ENCODE results near the gene SSH2. TPM values are rescaled to one million over a fixed set of nuclear protein-coding genes. Genes with fewer than 3 reads are reported as not detected.

Gene SSH2
- total and polyA plus RNA-seq, 2 experiments from 2014 or later = 32.4 to 43.2 TPM

DNA sequence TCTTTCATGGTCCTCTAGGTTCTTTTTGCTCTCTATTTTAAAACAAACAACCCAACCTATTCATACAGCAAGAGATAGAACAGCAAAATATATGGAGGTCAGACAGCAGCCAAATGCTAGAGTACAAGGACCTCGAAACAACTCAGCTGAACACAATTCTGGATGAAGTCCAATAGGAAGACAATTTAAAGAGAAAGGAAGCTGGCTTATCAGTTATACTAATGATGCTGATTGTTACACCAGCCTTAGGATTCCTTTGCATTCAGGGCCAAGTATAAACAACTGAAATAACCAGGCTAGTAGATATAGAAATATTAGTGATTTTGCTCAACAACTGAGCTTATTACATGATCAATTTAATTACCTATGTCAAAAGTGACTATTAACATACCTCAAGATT is 2.5 kb downstream of the SSH2 start:
- peaks cover 35% of the 10 kb centered on the region for H3K4me1 ChIP-seq (ENCODE audit: low read depth)
- peak overlapping the region; percentile 64 for H3K4me3 ChIP-seq
- no peak overlapping the region for H3K27ac ChIP-seq
- no peaks in the 10 kb centered on the region for H3K9me3 ChIP-seq (ENCODE audit: low read depth)
- no peaks in the 10 kb centered on the region for H3K27me3 ChIP-seq
- H3K36me3 ChIP-seq = no peaks in the 10 kb centered on the region
- peak in 1 of 2 donors; percentile 47 for DNase-seq (ENCODE audit: low read depth in 1 of 2, low spot score in 1 of 2)
- TF ChIP-seq, protein P1, sequence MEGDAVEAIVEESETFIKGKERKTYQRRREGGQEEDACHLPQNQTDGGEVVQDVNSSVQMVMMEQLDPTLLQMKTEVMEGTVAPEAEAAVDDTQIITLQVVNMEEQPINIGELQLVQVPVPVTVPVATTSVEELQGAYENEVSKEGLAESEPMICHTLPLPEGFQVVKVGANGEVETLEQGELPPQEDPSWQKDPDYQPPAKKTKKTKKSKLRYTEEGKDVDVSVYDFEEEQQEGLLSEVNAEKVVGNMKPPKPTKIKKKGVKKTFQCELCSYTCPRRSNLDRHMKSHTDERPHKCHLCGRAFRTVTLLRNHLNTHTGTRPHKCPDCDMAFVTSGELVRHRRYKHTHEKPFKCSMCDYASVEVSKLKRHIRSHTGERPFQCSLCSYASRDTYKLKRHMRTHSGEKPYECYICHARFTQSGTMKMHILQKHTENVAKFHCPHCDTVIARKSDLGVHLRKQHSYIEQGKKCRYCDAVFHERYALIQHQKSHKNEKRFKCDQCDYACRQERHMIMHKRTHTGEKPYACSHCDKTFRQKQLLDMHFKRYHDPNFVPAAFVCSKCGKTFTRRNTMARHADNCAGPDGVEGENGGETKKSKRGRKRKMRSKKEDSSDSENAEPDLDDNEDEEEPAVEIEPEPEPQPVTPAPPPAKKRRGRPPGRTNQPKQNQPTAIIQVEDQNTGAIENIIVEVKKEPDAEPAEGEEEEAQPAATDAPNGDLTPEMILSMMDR (IDR thresholded peaks at IDR 0.05; ENCODE audit: low read depth, low read length) = no peak

DNA sequence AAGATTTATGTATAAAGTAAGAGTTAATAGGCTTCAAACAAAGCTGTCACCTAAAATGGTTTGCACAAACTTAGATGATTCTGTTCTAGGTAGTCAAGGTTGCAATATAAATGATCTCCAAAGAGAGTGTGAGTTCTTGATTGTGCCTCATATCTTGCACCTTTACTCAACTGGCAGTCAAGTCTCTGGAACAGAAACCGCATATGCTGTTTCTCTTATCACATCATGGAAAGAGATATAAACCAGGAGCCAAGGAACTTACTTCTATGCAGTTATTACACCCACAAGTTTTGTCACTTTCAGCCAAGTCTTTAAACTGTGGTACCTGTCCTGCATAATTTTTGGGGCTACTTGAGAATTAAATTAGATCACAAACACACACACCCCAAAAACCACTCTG is 5.2 kb downstream of the SSH2 start:
- Histone ChIP-seq H3K4me3 (no peak overlapping the region), H3K9me3 (ENCODE audit: low read depth) (no peaks in the 10 kb centered on the region), H3K4me1 (ENCODE audit: low read depth) (peaks cover 29% of the 10 kb centered on the region), H3K27me3 (no peaks in the 10 kb centered on the region), H3K36me3 (peaks cover 4% of the 10 kb centered on the region), H3K27ac (no peak overlapping the region)
- no peak for DNase-seq (ENCODE audit: low read depth in 1 of 2, low spot score in 1 of 2)
- TF ChIP-seq, protein P1 (IDR thresholded peaks at IDR 0.05; ENCODE audit: low read depth, low read length) = no peak

DNA sequence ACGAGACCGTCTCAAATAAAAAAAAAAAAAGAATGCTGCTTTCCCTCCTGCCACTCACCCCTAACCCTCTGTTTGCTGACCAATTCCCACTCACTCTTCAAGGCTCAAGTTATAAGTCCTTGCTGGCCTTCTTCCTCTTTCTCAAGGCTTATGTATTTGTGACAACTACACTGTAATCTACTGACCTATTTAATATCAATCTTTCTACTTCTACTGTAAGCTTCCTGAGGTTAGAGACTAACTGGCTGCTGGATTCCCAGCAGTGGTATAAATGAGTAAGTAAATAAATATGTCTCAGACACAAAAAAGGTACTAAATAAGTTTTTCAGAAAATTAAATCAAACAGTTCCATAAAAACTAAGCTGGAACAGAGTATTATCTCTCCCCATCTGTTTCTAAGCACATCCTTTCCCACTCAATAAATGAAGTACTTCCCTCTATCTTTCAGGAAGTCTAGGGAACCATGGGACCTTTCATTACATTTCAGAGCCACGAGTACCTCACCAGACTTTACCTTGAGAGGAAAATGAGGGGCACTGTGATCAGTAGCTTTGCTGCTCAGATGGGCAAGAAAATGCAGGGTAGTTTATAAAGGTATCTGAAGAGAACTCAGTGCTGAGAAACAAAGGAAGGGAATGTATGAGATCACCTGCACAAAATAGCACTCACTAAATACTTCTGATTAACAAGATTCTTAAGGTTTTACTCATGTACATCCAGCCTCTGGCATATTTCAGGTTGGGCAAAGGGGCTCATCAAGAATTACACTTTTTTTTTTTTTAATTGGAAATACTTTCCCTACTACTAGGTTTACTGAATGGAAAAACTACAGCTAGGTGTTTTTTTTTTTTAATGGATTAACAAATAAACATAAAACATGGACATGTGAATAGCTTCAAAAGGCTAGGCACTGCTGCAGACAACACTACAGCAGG is 10.8 kb downstream of the SSH2 start:
- H3K27me3 ChIP-seq = no peaks in the 10 kb centered on the region
- H3K36me3 ChIP-seq = peaks cover 4% of the 10 kb centered on the region
- TF ChIP-seq, protein P1 (IDR thresholded peaks at IDR 0.05; ENCODE audit: low read depth, low read length) = no peak
- no peak for DNase-seq (ENCODE audit: low read depth in 1 of 2, low spot score in 1 of 2)
- H3K9me3 ChIP-seq (ENCODE audit: low read depth) = no peaks in the 10 kb centered on the region
- H3K4me1 ChIP-seq (ENCODE audit: low read depth) = peaks cover 13% of the 10 kb centered on the region
- H3K27ac ChIP-seq = peak overlapping the region; percentile 75
- no peak overlapping the region for H3K4me3 ChIP-seq

DNA sequence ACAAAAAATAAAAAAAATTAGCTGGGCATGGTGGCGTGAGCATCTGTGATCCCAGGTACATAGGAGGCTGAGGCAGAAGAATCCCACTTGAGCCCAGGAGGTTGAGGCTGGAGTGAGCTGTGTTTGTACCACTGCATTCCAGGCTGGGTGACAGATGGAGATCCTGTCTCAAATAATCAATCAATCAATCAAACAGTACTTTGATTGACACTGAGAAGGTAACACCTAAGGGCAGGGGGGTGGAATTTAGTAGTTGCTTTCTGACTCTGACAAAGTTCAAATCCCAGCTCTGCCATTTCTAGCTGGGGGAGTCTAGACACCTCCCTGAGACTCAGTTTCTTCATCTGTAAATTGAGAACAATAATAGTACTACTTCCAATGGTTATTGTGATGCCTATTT is 12.0 kb downstream of the SSH2 start:
- TF ChIP-seq, protein P1 (IDR thresholded peaks at IDR 0.05; ENCODE audit: low read depth, low read length) = no peak
- peaks cover 13% of the 10 kb centered on the region for H3K4me1 ChIP-seq (ENCODE audit: low read depth)
- no peak overlapping the region for H3K4me3 ChIP-seq
- no peaks in the 10 kb centered on the region for H3K27me3 ChIP-seq
- H3K36me3 ChIP-seq = peaks cover 4% of the 10 kb centered on the region
- no peaks in the 10 kb centered on the region for H3K9me3 ChIP-seq (ENCODE audit: low read depth)
- no peak overlapping the region for H3K27ac ChIP-seq
- DNase-seq (ENCODE audit: low read depth in 1 of 2, low spot score in 1 of 2) = no peak

DNA sequence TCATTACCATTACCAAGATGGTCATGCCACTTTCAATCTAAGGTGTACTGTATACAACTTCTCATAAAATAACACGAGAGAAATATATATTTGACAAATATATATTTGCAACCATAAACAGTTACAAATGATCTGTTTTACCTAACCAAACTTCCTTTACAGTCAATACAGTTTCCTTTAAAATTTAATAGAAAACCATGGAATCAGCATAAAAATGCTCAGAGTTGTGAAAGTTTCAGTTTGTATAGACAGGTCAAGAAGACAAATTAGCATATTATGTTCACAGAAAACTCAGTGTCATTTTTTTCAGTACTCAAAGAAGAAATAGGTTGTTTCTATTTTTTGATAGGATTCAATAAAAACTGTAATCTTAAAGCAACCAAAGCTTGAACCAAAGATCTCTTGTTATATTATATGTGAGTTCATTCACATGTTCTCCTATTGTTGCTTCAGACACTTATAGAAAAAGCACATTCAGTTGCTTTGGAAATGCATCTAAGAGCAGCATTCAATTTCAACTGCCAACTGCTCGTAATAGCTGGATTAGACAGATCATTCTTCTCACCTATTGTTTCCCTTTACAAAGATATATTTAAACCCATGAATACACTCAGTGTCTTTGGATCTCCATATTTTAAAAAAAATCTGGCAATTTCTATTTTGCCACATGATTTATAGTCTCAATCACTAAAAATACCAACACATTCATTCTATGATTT is 15.1 kb downstream of the SSH2 start:
- H3K36me3 ChIP-seq = no peaks in the 10 kb centered on the region
- peaks cover 13% of the 10 kb centered on the region for H3K4me1 ChIP-seq (ENCODE audit: low read depth)
- H3K9me3 ChIP-seq (ENCODE audit: low read depth) = no peaks in the 10 kb centered on the region
- no peak overlapping the region for H3K27ac ChIP-seq
- no peak for DNase-seq (ENCODE audit: low read depth in 1 of 2, low spot score in 1 of 2)
- H3K4me3 ChIP-seq = no peak overlapping the region
- H3K27me3 ChIP-seq = no peaks in the 10 kb centered on the region
- TF ChIP-seq, protein P1 (IDR thresholded peaks at IDR 0.05; ENCODE audit: low read depth, low read length) = no peak
